BLaER1 (cell line): ENCODE results near the gene ORC3.

Experiments
- H3K27ac ChIP-seq: shearing (Covaris generic); formaldehyde crosslinking; 2 replicates; pipeline ENCODE4 v1.8.1; 2022
- H3K27me3 ChIP-seq: shearing (Covaris generic); formaldehyde crosslinking; 2 replicates; pipeline ENCODE4 v1.8.1; 2022
- H3K36me3 ChIP-seq: shearing (Covaris generic); formaldehyde crosslinking; 2 replicates; pipeline ENCODE4 v1.8.1; 2022
- H3K4me1 ChIP-seq: shearing (Covaris generic); formaldehyde crosslinking; 2 replicates; pipeline ENCODE4 v1.8.1; 2022
- H3K4me2 ChIP-seq: shearing (Covaris generic); formaldehyde crosslinking; 2 replicates; pipeline ENCODE4 v1.8.1; 2022
- H3K4me3 ChIP-seq: shearing (Covaris generic); formaldehyde crosslinking; 2 replicates; pipeline ENCODE4 v1.8.1; 2022
- H3K9ac ChIP-seq: shearing (Covaris generic); formaldehyde crosslinking; 2 replicates; pipeline ENCODE4 v1.8.1; 2022
- H3K9me3 ChIP-seq: shearing (Covaris generic); formaldehyde crosslinking; 2 replicates; pipeline ENCODE4 v1.8.1; 2022
- H4K20me1 ChIP-seq: shearing (Covaris generic); formaldehyde crosslinking; 2 replicates; pipeline ENCODE4 v1.8.1; 2022
- Cebpa-rat ChIP-seq: shearing (Covaris generic); IDR thresholded peaks from 2 replicates; pipeline ENCODE4 v1.8.1; 2022

The ORC3 gene

DNA sequence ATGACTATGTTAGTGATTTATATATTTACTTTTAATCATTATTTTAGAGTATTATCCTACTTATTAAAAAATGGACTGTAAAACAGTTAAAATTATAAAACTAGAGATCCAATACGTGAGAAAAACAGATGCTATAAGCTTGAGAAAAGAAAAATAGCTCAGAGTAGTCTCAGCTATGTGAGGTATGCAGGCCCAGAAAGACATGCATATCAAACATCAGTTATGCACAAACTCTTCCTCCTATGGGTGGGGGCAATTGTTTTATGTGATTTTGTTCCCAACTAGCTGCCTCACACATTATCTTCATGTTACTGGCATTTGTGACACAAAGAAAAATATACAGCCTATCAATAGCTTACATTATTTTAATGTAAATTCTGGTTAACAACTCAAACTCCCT, 28.9 kb upstream of the ORC3 start:
- H3K27me3 ChIP-seq, result no peaks in the 10 kb centered on the region
- H3K4me2 ChIP-seq, result no peak overlapping the region
- H3K4me3 ChIP-seq, result no peak overlapping the region
- no peaks in the 10 kb centered on the region for H3K4me1 ChIP-seq
- no peaks in the 10 kb centered on the region for H4K20me1 ChIP-seq
- no peaks in the 10 kb centered on the region for H3K9me3 ChIP-seq
- H3K9ac ChIP-seq, result no peak overlapping the region
- no peak for TF ChIP-seq Cebpa-rat
- peaks cover 25% of the 10 kb centered on the region for H3K36me3 ChIP-seq
- no peak overlapping the region for H3K27ac ChIP-seq

DNA sequence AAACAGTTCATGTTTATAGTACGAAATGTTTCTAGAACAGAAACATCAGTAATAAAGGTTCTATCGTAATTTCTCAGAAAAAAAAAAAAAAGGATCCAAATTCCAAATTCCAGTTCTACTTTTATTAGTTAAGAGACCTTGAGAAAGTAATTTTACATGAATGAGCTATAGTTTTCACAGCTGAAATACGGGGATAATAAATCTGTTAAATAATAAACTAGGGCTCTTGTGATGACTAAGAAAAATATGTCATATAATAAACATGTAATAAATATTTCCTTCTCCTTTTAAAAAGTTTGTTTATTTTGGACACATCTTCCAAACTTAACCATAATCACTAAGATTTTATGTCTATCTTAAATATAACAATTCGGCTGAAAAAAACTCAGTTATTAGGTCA, 17.9 kb upstream of the ORC3 start:
- Histone ChIP-seq H3K9ac (no peak overlapping the region), H3K4me1 (peaks cover 7% of the 10 kb centered on the region; the same call in 1 of the 2 replicates), H3K9me3 (no peaks in the 10 kb centered on the region), H3K4me3 (no peak overlapping the region), H3K27ac (no peak overlapping the region), H3K36me3 (no peaks in the 10 kb centered on the region), H3K4me2 (no peak overlapping the region), H4K20me1 (no peaks in the 10 kb centered on the region), H3K27me3 (no peaks in the 10 kb centered on the region)
- no peak for TF ChIP-seq Cebpa-rat

DNA sequence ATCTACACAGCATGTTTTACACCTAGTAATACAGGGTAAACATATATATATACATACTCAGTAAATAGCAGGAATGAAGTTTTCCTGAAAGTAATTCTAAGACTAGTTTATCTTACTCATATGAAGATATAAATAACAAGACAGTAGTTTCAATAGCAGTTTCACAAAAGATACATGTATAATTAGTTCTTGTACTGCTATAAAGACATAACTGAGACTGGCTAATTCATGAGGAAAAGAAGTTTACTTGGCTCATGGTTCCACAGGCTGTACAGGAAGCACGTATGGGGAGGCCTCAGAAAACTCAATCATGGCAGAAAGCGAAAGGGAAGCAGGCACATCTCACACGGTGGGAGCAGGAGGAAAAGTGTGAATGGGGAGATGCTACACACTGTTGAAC, 17.1 kb upstream of the ORC3 start:
- H3K9me3 ChIP-seq, result no peaks in the 10 kb centered on the region
- no peak for TF ChIP-seq Cebpa-rat
- H3K27me3 ChIP-seq, result no peaks in the 10 kb centered on the region
- no peak overlapping the region for H3K4me2 ChIP-seq
- H3K36me3 ChIP-seq, result no peaks in the 10 kb centered on the region
- no peak overlapping the region for H3K27ac ChIP-seq
- H3K9ac ChIP-seq, result no peak overlapping the region
- H3K4me3 ChIP-seq, result no peak overlapping the region
- peaks cover 7% of the 10 kb centered on the region; the same call in 1 of the 2 replicates for H3K4me1 ChIP-seq
- no peaks in the 10 kb centered on the region for H4K20me1 ChIP-seq

DNA sequence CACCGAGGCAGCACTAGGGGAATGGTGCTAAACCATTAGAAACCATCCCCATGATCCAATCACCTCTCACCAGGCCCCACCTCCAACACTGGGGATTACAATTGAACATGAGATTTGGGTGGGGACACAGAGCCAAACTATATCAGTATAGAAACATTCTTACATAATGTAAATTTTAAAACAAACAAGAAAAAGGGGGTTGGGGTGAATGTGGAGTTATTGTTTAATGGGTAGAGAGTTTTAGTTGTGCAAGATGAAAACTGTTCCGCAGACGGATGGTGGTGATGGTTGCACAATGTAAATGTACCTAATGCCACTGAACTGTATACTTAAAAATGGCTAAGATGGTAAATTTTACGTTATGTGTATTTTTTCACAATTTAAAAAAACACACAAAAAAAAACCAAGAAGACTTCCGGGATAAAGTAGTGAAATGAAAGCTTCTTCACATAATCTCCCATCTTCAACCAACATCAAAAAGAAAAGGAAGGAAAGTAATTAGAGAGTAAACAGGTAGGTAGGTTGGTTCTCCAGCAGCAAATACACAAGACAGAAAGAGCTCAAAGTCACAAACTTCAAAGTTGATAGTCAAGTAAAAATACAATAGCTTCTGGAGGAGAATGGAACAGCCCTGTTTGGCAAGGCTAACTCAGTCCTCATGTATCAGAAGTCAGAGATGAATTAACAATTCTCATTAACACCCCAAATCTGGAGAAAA, 16.5 kb upstream of the ORC3 start:
- H3K36me3 ChIP-seq, result no peaks in the 10 kb centered on the region
- H3K27ac ChIP-seq, result no peak overlapping the region

DNA sequence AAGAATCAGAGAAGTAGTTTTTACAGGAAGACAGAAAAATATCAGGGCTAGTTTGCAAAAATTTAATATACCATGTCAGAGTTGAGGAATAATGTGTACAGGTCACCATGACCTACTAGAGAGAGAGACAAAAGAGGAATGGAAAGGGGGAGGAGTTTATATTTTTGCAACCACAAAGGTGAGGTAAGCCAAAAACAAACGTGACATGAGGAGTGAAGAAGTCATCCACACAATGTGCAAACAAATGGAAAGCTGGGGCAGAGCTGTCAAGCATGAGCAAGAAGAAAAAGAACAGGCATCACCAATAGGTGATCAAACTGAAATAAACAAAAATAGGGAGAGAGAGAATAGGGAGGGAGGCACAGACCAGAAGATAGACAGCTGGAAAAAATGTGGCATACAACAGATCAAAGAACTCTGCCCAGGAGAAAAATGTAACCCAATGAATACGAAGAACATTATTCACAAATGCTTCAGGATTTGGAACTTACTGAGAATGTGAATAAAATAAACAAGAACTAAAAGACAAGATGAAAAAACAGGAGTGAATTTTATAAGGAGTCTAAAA, 15.6 kb upstream of the ORC3 start:
- Histone ChIP-seq H3K4me1 (peaks cover 7% of the 10 kb centered on the region; the same call in 1 of the 2 replicates), H4K20me1 (no peaks in the 10 kb centered on the region), H3K9ac (no peak overlapping the region), H3K36me3 (no peaks in the 10 kb centered on the region), H3K27ac (no peak overlapping the region), H3K27me3 (no peaks in the 10 kb centered on the region), H3K4me3 (no peak overlapping the region), H3K9me3 (no peaks in the 10 kb centered on the region), H3K4me2 (no peak overlapping the region)
- no peak for TF ChIP-seq Cebpa-rat

More for the DNA sequence above, 16.5 kb upstream of the ORC3 start:
- H4K20me1 ChIP-seq, result no peaks in the 10 kb centered on the region
- no peak overlapping the region for H3K9ac ChIP-seq
- peaks cover 7% of the 10 kb centered on the region; the same call in 1 of the 2 replicates for H3K4me1 ChIP-seq
- no peak overlapping the region for H3K4me2 ChIP-seq
- TF ChIP-seq Cebpa-rat, result no peak
- H3K4me3 ChIP-seq, result no peak overlapping the region
- no peaks in the 10 kb centered on the region for H3K27me3 ChIP-seq
- H3K9me3 ChIP-seq, result no peaks in the 10 kb centered on the region

DNA sequence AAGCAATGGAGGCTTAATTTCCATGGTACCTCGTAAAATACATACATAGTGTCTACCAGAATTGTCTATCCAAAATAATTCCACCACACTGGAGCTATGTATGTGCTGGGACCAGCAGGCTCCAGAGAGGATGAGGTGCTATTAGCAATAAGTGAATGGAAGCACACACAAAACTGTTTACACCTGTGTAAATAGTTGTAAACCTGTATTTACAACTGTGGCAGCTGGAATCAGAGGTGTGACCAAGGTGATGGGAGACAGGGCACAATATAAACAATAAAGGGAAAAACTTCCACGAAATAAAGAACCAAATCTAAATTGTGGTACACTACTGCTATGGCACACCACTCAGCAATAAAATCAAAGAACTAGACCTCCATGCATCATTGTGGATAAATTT, 14.5 kb upstream of the ORC3 start:
- peaks cover 7% of the 10 kb centered on the region; the same call in 1 of the 2 replicates for H3K4me1 ChIP-seq
- H3K9me3 ChIP-seq, result no peaks in the 10 kb centered on the region
- H3K4me2 ChIP-seq, result no peak overlapping the region
- TF ChIP-seq Cebpa-rat, result no peak
- H4K20me1 ChIP-seq, result no peaks in the 10 kb centered on the region
- no peak overlapping the region for H3K27ac ChIP-seq
- H3K36me3 ChIP-seq, result no peaks in the 10 kb centered on the region
- no peak overlapping the region for H3K4me3 ChIP-seq
- no peaks in the 10 kb centered on the region for H3K27me3 ChIP-seq
- no peak overlapping the region for H3K9ac ChIP-seq

DNA sequence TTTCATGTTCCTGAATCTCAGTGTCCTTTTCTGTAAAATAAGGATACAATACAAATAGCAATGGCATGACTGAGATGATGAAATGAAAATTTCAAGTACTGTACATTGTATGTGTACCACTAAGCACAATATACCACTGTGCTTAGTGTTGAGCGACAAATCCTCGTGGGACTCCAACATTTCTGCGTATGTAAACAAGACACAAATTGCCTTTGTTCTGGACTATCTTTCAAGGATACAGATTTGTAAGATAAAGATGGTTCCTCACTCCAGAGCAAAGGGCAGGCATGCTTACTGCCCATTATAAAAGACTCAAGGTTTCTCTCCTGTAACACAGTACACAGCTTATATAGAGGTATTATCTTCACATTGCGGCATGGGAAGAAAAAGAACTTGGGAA, 6.1 kb upstream of the ORC3 start:
- Histone ChIP-seq H3K27me3 (no peaks in the 10 kb centered on the region), H3K4me1 (peaks cover 7% of the 10 kb centered on the region), H3K4me2 (no peak overlapping the region), H4K20me1 (0 out of 2 replicates have a peak, but pooled peaks cover 9% of the 10 kb centered on the region), H3K9ac (no peak overlapping the region), H3K4me3 (no peak overlapping the region), H3K9me3 (no peaks in the 10 kb centered on the region), H3K36me3 (peaks cover 6% of the 10 kb centered on the region; the same call in 1 of the 2 replicates), H3K27ac (no peak overlapping the region)
- no peak for TF ChIP-seq Cebpa-rat

DNA sequence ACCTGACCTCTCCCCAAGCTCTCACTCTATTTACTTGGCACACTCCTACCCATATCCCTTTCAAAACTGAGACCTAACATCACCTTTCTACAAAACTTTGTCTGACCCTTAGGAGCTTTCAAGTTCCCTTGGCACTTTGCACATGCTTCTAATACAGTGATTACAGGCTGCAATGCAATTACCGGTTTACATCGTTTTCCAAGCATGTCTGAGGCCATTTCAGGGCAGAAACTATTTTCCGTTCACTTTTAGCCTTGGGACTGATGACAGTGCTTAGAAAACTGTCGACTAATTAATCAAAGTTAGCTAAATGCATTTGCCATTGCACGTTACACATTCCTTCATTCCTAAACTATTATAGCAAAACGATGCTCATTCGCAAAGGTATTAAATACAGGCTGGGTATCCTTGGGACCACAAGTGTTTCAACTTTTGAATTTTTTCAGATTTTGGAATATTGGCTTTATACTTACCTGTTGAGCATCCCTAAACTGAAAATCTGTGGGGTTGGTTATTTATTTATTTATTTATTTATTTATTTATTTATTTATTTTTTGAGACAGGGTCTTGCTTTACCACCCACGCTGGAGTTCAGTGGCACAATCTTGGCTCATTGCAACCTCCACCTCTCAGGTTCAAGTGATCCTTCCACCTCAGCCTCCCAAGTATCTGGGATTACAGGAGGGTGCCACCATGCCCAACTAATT, 3.4 kb upstream of the ORC3 start:
- no peak overlapping the region for H3K4me3 ChIP-seq
- H3K9ac ChIP-seq, result no peak overlapping the region
- no peak overlapping the region for H3K27ac ChIP-seq
- 0 out of 2 replicates have a peak, but pooled peaks cover 9% of the 10 kb centered on the region for H4K20me1 ChIP-seq
- peaks cover 22% of the 10 kb centered on the region for H3K4me1 ChIP-seq
- H3K9me3 ChIP-seq, result no peaks in the 10 kb centered on the region
- no peak for TF ChIP-seq Cebpa-rat
- no peak overlapping the region for H3K4me2 ChIP-seq
- H3K27me3 ChIP-seq, result no peaks in the 10 kb centered on the region
- peaks cover 6% of the 10 kb centered on the region; the same call in 1 of the 2 replicates for H3K36me3 ChIP-seq

DNA sequence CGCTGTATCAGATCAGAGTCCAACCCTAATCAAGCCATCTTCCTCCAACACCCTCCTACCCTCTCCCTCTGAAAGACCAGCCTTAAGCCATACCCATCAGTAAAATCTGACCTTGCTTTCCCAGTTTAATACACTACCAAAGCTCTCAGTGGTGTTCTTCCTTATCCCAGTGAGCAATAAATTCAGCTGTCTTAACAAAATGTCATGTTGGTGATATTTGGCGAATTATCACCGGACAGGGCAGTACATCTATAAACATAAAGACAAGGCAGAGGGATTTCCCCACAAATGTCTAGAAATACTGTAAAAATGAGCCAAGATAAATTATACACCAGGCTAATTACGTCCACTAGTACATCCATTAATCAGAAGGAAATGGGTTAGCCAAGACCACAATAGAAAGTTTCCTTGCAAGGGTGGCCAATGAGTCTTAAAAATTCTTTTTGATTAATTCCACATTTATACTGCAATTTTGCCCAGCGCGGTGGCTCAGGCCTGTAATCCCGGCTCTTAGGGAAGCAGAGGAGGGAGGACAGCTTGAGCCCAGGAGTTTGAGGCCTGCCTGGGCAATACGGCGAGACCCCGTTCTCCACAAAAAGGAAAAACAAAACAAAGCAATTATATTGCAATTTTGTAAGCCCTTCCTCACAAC, 1.1 kb upstream of the ORC3 start:
- Histone ChIP-seq H3K27ac (no peak overlapping the region), H3K4me2 (peak overlapping the region; percentile 80)

More for the DNA sequence above, 1.1 kb upstream of the ORC3 start:
- H4K20me1 ChIP-seq, result 0 out of 2 replicates have a peak, but pooled peaks cover 7% of the 10 kb centered on the region
- no peaks in the 10 kb centered on the region for H3K27me3 ChIP-seq
- no peak for TF ChIP-seq Cebpa-rat
- H3K36me3 ChIP-seq, result 0 out of 2 replicates have a peak, but pooled peaks cover 5% of the 10 kb centered on the region
- peak overlapping the region; percentile 76 for H3K4me3 ChIP-seq
- H3K9ac ChIP-seq, result peak overlapping the region; percentile 78
- no peaks in the 10 kb centered on the region for H3K9me3 ChIP-seq
- peaks cover 24% of the 10 kb centered on the region for H3K4me1 ChIP-seq
